ENCODE results near the gene PRRT3. TPM values are rescaled to one million over a fixed set of nuclear protein-coding genes. Genes with fewer than 3 reads are reported as not detected.

The PRRT3 gene
- total and polyA plus RNA-seq, 2 of the 4 experiments (the other 2 are of a cell fraction): 0.72 to 4.2 TPM

DNA sequence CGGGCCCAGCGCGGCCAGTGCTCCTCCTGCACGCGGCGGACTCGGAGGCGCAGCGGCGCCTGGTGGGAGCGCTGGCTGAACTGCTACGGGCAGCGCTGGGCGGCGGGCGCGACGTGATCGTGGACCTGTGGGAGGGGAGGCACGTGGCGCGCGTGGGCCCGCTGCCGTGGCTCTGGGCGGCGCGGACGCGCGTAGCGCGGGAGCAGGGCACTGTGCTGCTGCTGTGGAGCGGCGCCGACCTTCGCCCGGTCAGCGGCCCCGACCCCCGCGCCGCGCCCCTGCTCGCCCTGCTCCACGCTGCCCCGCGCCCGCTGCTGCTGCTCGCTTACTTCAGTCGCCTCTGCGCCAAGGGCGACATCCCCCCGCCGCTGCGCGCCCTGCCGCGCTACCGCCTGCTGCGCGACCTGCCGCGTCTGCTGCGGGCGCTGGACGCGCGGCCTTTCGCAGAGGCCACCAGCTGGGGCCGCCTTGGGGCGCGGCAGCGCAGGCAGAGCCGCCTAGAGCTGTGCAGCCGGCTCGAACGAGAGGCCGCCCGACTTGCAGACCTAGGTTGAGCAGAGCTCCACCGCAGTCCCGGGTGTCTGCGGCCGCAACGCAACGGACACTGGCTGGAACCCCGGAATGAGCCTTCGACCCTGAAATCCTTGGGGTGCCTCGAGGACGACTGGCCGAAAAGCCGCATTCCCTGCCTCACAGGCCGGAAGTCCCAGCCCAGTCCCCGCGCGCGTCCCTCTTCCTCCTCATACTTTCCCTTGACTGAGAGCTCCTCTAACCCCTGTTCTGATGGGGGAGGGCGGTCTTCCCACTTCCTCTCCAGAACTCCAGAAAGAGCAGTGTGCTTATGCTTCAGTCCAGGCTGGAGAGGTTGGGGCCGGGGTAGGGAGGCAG lies 36.7 kb downstream of the PRRT3 start:
- dilution Hi-C loops (cut with HindIII; ENCODE audit: low sequenced_read_pairs, unreplicated experiment): no loop called here
- ChIA-PET POLR2A (ENCODE audit: unreplicated experiment) (interaction anchor here (0.5 to 0.6 kb wide), 2 partner anchors 17 to 25 kb away, joined by 3 to 10 read pairs; partner anchors contain the start of gene JAGN1), CTCF (interaction anchor here (1.0 kb wide), 2 partner anchors 18 to 200 kb away, joined by 3 read pairs; partner anchors contain the start of gene CRELD1)
- Histone ChIP-seq H2BK5ac (ENCODE audit: low read depth, low read length, poor library complexity, severe bottlenecking) (peak overlapping the region; percentile 84), H2BK120ac (ENCODE audit: low read depth, low read length) (peak overlapping the region; percentile 93), H3K9me1 (ENCODE audit: insufficient read depth, low read length) (peaks cover 11% of the 10 kb centered on the region), H4K5ac (ENCODE audit: low read depth, low read length) (peak overlapping the region; percentile 94), H2AK9ac (replicated peaks; ENCODE audit: low read depth, low read length, poor library complexity) (peak overlapping the region; percentile 93), H3K23ac (ENCODE audit: low read depth, low read length) (peak overlapping the region; percentile 96), H4K8ac (ENCODE audit: low read depth in 2 of 2, low read length in 2 of 2) (peak overlapping the region; percentile 73 to 98), H3K27me3 (ENCODE audit: control insufficient read depth, insufficient read depth, low read length) (no peaks in the 10 kb centered on the region), H3K27ac (ENCODE audit: insufficient read depth, low read length) (peak overlapping the region; percentile 89), H4K91ac (ENCODE audit: insufficient read depth, low read depth, low read length) (peak overlapping the region; percentile 56), H3K9ac (ENCODE audit: low read depth, low read length) (peak overlapping the region; percentile 79), H3K14ac (replicated peaks; ENCODE audit: low read depth, low read length) (peak overlapping the region; percentile 95), H3K4me3 (ENCODE audit: insufficient read depth, low read depth, low read length) (peak overlapping the region; percentile 46), H2AFZ (replicated peaks; ENCODE audit: low read length, poor library complexity) (peak overlapping the region; percentile 99), H3K79me1 (ENCODE audit: low read depth in 1 of 2, low read length in 2 of 2) (peaks cover 7 to 38% of the 10 kb centered on the region in 2 experiments; a peak in 3 of 4 replicates), H3K4me2 (ENCODE audit: low read depth, low read length) (peak overlapping the region; percentile 90), H3K9me3 (ENCODE audit: control insufficient read depth, insufficient read depth, low read length) (no peaks in the 10 kb centered on the region), H3K18ac (ENCODE audit: low read depth, low read length) (peak overlapping the region; percentile 82), H3K4me1 (ENCODE audit: control insufficient read depth, insufficient read depth, low read length) (peaks cover 32% of the 10 kb centered on the region), H3K36me3 (ENCODE audit: control insufficient read depth, insufficient read depth, low read length) (peaks cover 2% of the 10 kb centered on the region; the same call in 1 of the 2 replicates), H2BK20ac (ENCODE audit: low read depth, low read length) (peak overlapping the region; percentile 60; the same call in 1 of the 2 replicates), H4K20me1 (ENCODE audit: insufficient read depth, low read length) (no peaks in the 10 kb centered on the region), H3K4ac (ENCODE audit: low read depth, low read length) (peak overlapping the region; percentile 96), H2AK5ac (ENCODE audit: low read depth, low read length) (peak overlapping the region; percentile 66; the same call in 1 of the 2 replicates), H3K56ac (ENCODE audit: extremely low read depth, insufficient read depth, low read length) (peak overlapping the region; percentile 32; the same call in 1 of the 2 replicates), H2BK15ac (ENCODE audit: low read depth, low read length) (peak overlapping the region; percentile 70; the same call in 2 of the 3 replicates)
- in situ Hi-C loops (cut with MboI; ENCODE audit: low sequenced_read_pairs): no loop called here
- TF ChIP-seq RFX5 (IDR thresholded peaks at IDR 0.05; ENCODE audit: low read depth, low read length) (no peak), CTCF (conservative IDR thresholded peaks at IDR 0.05; ENCODE audit: low read depth, low read length) (peak; percentile 53), BHLHE40 (IDR thresholded peaks at IDR 0.05; ENCODE audit: low read depth, low read length) (peak; percentile 51; the same call in 1 of the 2 replicates), RAD21 (IDR thresholded peaks at IDR 0.05; ENCODE audit: low read length) (peak; percentile 60), FOS (IDR thresholded peaks at IDR 0.05; ENCODE audit: low read depth, low read length) (no peak), RCOR1 (IDR thresholded peaks at IDR 0.05; ENCODE audit: insufficient replicate concordance, low read length) (no peak), ELK1 (IDR thresholded peaks at IDR 0.05; ENCODE audit: borderline replicate concordance, low read depth, low read length) (no peak), SMC3 (IDR thresholded peaks at IDR 0.05; ENCODE audit: low read depth, low read length) (peak; percentile 49), CHD1 (IDR thresholded peaks at IDR 0.05; ENCODE audit: low read depth, low read length) (no peak)
- TF ChIP-seq, protein P1, sequence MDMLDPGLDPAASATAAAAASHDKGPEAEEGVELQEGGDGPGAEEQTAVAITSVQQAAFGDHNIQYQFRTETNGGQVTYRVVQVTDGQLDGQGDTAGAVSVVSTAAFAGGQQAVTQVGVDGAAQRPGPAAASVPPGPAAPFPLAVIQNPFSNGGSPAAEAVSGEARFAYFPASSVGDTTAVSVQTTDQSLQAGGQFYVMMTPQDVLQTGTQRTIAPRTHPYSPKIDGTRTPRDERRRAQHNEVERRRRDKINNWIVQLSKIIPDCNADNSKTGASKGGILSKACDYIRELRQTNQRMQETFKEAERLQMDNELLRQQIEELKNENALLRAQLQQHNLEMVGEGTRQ (IDR thresholded peaks at IDR 0.05; ENCODE audit: low read depth, low read length): peak; percentile 12; the same call in 1 of the 2 replicates
- BruUV-seq (replicated peaks): no TSS peak
- ATAC-seq (ENCODE audit: low read depth) (peak; percentile 62), DNase-seq (peak; percentile 52)
- 1% methylated on average over 66 of the region's 99 CpGs; no CpG with 5 or more reads in 1 of the 2 experiments for WGBS, 2 experiments (ENCODE audit: extremely low coverage in 2 of 2, insufficient read length in 1 of 2)
- intact Hi-C loops (cut with micrococcal nuclease): loop anchor here (2.0 to 5.0 kb wide), 2 partner anchors 67 to 198 kb away; no protein-coding TSS in a partner anchor
